ENCODE results near the gene METRNL. TPM values are rescaled to one million over a fixed set of nuclear protein-coding genes. Genes with fewer than 3 reads are reported as not detected.
"Not testable (repeated sequence)": the region's sequence is repeated elsewhere in the genome, so short reads cannot be mapped to it uniquely, and the experiment has no call there.

METRNL gene
- total RNA-seq, 1 donor from 2014 or later: 35.3 TPM

GRCh38 chr17:83051396-83052240 lies 27.8 kb upstream of the METRNL start:
- peak; percentile 97 for DNase-seq (ENCODE audit: low read depth)

GRCh38 chr17:83052241-83052564 lies 27.2 kb upstream of the METRNL start:
- no peak for DNase-seq (ENCODE audit: low read depth)

GRCh38 chr17:83053021-83053681 lies 26.3 kb upstream of the METRNL start:
- no peak for DNase-seq (ENCODE audit: low read depth)

GRCh38 chr17:83053739-83054451 lies 25.5 kb upstream of the METRNL start:
- no peak for DNase-seq (ENCODE audit: low read depth)

DNA sequence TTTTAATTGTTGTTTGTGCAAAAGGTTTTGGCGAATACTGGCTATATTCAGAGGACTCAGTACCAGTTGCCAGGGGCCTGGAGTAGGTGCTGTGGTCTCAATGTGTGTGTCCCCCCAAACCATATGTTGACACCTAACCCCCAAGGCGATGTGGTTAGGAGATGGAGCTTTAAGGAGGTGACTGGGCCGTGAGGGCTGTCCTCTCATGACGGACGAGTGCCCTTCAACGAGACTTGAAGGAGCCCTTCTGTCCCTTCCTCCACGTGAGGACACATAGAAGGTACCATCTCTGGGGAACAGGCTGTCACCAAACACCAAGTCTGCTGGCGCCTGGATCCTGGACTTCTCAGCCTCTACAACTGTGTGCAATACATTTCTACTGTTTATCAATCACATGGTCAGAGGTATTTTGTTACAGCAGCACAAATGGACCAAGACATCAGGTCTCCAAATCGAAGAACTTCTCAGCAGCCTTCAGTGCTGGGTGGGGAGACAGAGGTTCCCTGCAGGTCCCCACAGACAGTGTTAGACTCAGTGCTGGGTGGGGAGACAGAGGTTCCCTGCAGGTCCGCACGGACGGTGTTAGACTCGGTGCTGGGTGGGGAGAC lies 24.8 kb upstream of the METRNL start:
- DNase-seq (ENCODE audit: low read depth): no peak

- DNase-seq (ENCODE audit: low read depth): not testable (repeated sequence)
Measured at GRCh38 chr17:83055176-83055575, 24.2 kb upstream of the METRNL start.

- peak; percentile 84 for DNase-seq (ENCODE audit: low read depth)
Measured at GRCh38 chr17:83055911-83056582, 23.4 kb upstream of the METRNL start.

GRCh38 chr17:83056583-83057396 lies 22.6 kb upstream of the METRNL start:
- no peak for DNase-seq (ENCODE audit: low read depth)

- no peak for DNase-seq (ENCODE audit: low read depth)
Measured at GRCh38 chr17:83057397-83057761, 22.0 kb upstream of the METRNL start.

DNA sequence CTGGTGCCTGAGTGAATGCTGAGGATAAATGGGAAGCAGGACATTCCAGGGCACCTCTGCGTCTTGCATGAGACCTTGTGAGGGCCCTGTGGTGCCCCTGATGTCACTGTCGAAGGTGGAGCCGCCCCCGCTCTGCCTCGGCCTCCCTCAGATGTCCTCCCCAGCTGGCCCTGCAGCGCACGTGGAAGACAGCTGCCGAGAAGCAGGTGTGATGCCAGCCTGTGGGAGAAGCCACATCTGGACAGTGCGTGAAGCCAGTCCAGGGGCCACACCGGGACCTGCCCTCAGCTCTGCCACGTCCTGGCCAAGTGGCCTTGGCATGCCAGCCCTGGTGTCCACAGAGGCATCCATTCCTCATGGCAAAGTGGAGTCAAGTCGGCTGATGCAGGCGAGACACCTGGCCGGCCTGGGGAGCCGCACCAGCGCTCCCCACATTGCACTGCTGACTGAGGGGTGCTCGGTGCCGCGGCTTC lies 21.6 kb upstream of the METRNL start:
- DNase-seq (ENCODE audit: low read depth): no peak

DNA sequence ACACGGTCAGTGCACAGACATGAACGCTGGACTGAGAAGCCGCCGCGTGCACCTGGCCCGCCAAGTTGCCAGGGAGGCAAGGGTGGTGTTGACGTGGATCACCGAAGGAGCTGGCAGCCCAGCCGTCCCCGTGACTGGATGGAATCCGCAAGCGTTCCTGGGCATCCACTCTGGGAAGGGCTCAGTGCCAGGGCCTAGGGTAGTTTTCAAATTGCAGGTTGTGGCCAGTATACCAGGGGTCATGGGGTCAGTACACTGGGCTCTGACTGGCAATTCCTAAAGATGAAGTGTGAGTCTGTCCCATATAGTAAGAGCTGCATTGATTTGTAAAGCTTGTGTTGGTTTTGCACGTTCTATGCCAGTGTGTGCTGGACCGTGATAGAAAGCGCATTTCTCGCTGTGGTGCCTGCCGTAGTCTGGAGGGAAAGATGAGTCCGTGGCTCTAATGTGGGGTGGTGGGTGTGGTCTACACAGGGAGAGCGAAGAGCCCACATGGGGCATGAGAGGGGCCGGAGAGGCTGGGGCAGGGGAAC lies 21.1 kb upstream of the METRNL start:
- DNase-seq (ENCODE audit: low read depth): no peak

GRCh38 chr17:83061586-83061985 lies 17.8 kb upstream of the METRNL start:
- DNase-seq (ENCODE audit: low read depth): no peak

DNA sequence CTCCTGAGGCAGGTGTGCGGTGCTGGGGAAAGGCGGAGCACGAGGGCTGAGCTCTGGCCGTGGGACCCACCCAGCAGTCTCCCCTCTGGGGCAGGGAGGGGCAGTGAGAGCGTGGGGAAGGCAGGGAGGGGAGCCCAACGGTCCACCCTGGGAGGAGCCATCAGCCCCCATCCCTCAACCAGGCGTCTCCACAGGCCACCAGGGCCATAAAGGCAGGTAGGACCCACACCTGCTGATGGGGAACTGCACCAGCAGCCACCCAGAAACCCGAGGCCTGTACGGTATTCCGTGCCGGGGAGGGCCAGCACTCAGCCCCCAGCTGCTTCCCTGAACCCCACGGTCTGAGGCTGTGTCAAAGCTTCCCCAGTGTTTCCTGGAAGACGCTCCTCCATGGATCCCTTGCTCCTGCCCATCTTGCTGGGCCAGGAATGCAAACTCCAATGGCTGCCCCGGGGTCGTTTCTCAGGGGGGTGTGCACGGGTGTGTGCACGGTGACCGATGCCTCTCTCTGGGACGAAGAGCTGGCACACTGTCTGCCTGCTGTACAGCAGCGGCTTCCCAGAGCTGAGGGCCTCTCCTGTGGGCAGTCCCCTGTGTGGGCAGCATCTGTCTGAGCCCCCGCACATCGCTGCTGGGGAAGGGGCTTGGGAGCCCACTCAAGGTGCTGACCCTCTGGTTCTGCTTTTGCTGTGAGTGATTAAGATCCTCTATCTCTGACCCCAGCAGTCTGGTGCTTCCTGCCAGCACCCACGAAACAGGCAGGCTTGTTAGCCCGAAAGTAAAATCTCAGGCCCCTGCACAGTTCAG lies 17.2 kb upstream of the METRNL start:
- no peak for DNase-seq (ENCODE audit: low read depth)

GRCh38 chr17:83062818-83063671 lies 16.4 kb upstream of the METRNL start:
- no peak for DNase-seq (ENCODE audit: low read depth)

DNA sequence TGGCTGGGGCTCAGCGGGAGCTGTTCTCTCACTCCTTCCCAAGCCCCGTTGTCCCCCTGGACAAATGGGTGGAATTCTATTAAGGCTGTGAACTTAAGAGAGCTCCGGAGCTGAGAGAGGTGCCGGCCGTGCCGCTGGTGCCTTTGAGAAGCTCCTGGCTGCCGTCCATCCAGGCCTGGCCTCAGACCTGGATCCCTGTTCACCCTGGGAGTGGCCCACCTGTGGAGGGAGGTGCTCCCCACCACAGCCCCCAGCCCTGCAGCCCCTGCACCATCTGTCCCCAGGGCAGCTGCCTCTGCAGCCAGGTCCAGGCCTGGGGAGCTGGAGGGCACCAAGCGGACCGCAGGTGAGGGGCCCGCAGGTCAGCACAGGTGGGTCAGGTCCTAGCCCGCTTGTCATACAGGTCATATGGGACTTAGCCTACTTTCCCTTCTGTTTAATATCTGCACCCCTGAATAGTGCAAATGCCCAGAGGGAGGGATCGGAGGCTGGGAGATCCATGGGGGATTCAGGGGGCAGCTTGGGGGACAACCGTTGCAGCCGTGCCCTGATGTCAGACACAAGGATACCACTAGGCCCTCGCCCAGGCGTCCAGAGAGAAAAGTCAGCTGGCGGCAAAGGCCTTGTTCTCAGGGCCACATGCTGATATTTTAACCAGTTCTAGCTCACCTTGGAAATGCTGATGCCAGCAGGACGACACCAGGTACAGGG lies 15.2 kb upstream of the METRNL start:
- no peak for DNase-seq (ENCODE audit: low read depth)

DNA sequence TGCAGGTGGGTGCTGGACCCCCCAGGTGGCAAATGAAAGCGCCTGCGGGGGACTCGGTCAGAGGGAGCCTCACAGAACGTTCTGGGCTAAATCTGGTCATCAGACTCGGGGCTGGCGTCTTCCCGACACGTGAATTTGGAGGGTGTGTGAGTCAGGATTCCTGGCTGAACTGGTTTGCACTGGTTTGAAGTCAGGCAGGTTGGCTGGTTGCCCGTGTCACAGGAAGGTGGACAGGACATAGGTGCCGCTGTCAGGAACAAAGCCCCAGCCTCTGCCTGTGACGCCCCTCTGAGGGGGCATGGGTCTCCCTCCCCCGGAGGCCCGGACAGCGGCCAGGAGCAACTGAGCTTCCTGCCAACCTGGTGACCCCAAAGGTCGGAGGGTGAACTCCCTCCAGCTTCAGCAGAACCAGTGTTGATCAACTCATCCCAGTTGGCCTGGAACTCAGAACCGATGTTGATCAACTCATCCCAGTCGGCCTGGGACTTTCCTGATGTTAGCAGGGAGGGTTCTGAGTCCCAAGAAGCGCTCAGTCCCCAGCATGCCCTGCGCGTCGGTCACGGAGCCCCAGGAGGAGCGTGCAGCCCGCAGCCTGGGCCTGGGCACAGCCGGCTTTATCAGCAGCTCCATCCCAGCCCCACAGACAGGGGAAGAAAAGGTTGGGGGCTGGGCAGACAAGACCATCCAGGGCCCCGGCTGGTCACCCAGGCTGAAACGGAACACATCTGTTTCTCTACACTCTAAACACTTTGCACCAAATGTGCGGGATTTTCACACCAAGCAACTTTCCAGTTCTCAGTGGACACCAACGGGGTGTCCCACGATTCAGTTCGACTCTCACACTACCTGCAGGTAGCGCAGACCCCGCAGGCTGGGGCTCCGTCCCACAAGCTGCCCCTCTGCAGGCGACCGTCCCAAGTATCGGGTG lies 14.4 kb upstream of the METRNL start:
- DNase-seq (ENCODE audit: low read depth): no peak
